ENCODE measurements around the gene OGFRL1.

DNA sequence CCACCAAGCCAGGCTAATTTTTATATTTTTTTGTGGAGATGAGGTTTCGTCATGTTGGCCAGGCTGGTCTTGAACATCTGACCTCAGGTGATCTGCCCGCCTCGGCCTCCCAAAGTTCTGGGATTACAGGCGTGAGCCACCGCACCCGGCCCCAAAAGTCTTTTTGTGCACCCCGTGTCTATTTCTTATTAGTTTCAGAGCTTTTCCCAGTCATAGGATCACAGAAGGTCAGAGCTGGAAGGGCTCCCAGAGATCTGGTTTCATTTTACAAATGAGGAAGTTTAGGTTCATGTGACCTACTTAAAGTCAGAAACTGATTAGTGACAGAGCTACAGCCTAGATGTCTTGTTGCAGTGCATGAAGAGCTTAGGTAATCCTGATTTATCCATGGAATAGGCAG, 1.6 kb upstream of the OGFRL1 start:
- TF ChIP-seq, protein P1, sequence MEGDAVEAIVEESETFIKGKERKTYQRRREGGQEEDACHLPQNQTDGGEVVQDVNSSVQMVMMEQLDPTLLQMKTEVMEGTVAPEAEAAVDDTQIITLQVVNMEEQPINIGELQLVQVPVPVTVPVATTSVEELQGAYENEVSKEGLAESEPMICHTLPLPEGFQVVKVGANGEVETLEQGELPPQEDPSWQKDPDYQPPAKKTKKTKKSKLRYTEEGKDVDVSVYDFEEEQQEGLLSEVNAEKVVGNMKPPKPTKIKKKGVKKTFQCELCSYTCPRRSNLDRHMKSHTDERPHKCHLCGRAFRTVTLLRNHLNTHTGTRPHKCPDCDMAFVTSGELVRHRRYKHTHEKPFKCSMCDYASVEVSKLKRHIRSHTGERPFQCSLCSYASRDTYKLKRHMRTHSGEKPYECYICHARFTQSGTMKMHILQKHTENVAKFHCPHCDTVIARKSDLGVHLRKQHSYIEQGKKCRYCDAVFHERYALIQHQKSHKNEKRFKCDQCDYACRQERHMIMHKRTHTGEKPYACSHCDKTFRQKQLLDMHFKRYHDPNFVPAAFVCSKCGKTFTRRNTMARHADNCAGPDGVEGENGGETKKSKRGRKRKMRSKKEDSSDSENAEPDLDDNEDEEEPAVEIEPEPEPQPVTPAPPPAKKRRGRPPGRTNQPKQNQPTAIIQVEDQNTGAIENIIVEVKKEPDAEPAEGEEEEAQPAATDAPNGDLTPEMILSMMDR (IDR thresholded peaks at IDR 0.05; ENCODE audit: poor library complexity): no peak
- TF ChIP-seq EZH2 (IDR thresholded peaks at IDR 0.05; ENCODE audit: borderline replicate concordance) (no peak), EZH2phosphoT487 (IDR thresholded peaks at IDR 0.05; ENCODE audit: low read depth, severe bottlenecking, unreplicated experiment) (no peak)

Data from hepatocyte (in vitro differentiated cells).